Measurements from ENCODE around the gene COMMD1. TPM values are rescaled to one million over a fixed set of nuclear protein-coding genes. Genes with fewer than 3 reads are reported as not detected.
"Not testable (repeated sequence)": the region's sequence is repeated elsewhere in the genome, so short reads cannot be mapped to it uniquely, and the experiment has no call there.

Gene COMMD1
- total RNA-seq, 1 donor from 2014 or later: 43.0 TPM

GRCh38 chr2:61909116-61909515 lies 3.6 kb downstream of the COMMD1 start:
- no peaks in the 10 kb centered on the region for H3K9me3 ChIP-seq
- H3K4me3 ChIP-seq: no peak overlapping the region
- H3K27ac ChIP-seq: no peak overlapping the region
- H3K27me3 ChIP-seq: no peaks in the 10 kb centered on the region
- H3K36me3 ChIP-seq: no peaks in the 10 kb centered on the region
- no peak for TF ChIP-seq POLR2AphosphoS5 (IDR thresholded peaks at IDR 0.05; ENCODE audit: insufficient read depth in 1 of 2, low read depth in 1 of 2)
- no peak for TF ChIP-seq POLR2A (IDR thresholded peaks at IDR 0.05)
- TF ChIP-seq, protein P1, sequence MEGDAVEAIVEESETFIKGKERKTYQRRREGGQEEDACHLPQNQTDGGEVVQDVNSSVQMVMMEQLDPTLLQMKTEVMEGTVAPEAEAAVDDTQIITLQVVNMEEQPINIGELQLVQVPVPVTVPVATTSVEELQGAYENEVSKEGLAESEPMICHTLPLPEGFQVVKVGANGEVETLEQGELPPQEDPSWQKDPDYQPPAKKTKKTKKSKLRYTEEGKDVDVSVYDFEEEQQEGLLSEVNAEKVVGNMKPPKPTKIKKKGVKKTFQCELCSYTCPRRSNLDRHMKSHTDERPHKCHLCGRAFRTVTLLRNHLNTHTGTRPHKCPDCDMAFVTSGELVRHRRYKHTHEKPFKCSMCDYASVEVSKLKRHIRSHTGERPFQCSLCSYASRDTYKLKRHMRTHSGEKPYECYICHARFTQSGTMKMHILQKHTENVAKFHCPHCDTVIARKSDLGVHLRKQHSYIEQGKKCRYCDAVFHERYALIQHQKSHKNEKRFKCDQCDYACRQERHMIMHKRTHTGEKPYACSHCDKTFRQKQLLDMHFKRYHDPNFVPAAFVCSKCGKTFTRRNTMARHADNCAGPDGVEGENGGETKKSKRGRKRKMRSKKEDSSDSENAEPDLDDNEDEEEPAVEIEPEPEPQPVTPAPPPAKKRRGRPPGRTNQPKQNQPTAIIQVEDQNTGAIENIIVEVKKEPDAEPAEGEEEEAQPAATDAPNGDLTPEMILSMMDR (IDR thresholded peaks at IDR 0.05): no peak
- intact Hi-C loops (cut with DNase I): no loop called here
- no peak for DNase-seq (ENCODE audit: extremely low spot score in 2 of 2)
- peaks cover 19% of the 10 kb centered on the region for H3K4me1 ChIP-seq

DNA sequence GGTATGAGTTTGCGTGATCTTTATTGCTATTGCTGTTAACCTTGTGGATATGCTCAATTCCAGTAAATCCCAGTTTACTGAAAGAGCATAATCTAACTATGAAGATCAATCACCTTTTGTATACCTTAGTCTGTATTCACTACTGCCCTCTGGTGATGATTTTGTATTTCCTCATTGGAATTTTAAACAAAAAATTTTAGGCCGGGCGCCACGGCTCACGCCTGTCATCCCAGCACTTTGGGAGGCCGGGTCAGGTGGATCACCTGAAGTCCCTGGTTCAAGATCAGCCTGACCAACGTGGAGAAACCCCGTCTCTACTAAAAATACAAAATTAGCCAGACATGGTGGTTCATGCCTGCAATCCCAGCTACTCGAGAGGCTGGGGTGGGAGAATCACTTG lies 5.1 kb downstream of the COMMD1 start:
- no peak for DNase-seq (ENCODE audit: extremely low spot score in 2 of 2)
- peaks cover 14% of the 10 kb centered on the region for H3K4me1 ChIP-seq
- intact Hi-C loops (cut with DNase I): no loop called here
- H3K4me3 ChIP-seq: no peak overlapping the region
- TF ChIP-seq POLR2A (IDR thresholded peaks at IDR 0.05) (no peak), POLR2AphosphoS5 (IDR thresholded peaks at IDR 0.05; ENCODE audit: insufficient read depth in 1 of 2, low read depth in 1 of 2) (no peak)
- TF ChIP-seq, protein P1 (IDR thresholded peaks at IDR 0.05): no peak
- no peaks in the 10 kb centered on the region for H3K9me3 ChIP-seq
- H3K27me3 ChIP-seq: no peaks in the 10 kb centered on the region
- H3K36me3 ChIP-seq: no peaks in the 10 kb centered on the region
- no peak overlapping the region for H3K27ac ChIP-seq

DNA sequence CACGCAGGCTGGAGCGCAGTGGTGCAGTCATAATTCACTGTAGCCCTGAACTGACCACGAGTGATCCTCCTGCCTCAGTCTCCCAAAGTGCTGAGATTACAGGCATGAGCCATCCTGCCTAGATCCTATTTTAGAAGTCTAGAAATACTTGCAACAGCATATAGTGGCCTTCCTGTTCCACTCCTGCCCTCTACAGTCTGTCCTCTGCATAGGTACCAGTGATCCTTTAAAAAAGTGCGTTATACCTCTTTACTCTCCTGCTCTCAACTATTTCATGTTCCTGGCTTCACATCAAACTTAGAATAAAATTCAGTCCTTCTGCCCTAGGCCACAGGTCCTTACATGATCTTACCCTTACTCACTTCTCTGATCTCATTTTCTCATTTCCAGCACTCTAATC lies 6.0 kb downstream of the COMMD1 start:
- TF ChIP-seq, protein P1 (IDR thresholded peaks at IDR 0.05): no peak
- TF ChIP-seq POLR2A (IDR thresholded peaks at IDR 0.05): no peak
- no peak for TF ChIP-seq POLR2AphosphoS5 (IDR thresholded peaks at IDR 0.05; ENCODE audit: insufficient read depth in 1 of 2, low read depth in 1 of 2)
- H3K27me3 ChIP-seq: no peaks in the 10 kb centered on the region
- H3K4me1 ChIP-seq: peaks cover 9% of the 10 kb centered on the region
- no peak for DNase-seq (ENCODE audit: extremely low spot score in 2 of 2)
- H3K9me3 ChIP-seq: no peaks in the 10 kb centered on the region
- no peak overlapping the region for H3K4me3 ChIP-seq
- intact Hi-C loops (cut with DNase I): no loop called here
- no peak overlapping the region for H3K27ac ChIP-seq
- H3K36me3 ChIP-seq: no peaks in the 10 kb centered on the region

- not testable (repeated sequence) for H3K27ac ChIP-seq; DNase-seq (ENCODE audit: extremely low spot score in 2 of 2); H3K9me3 ChIP-seq; H3K4me3 ChIP-seq; H3K4me1 ChIP-seq; H3K36me3 ChIP-seq; H3K27me3 ChIP-seq
- intact Hi-C loops (cut with DNase I): loop anchor here (5.0 kb wide), 1 partner anchor 498 kb away; no protein-coding TSS in a partner anchor
Observed at GRCh38 chr2:61914794-61915193, 9.3 kb downstream of the COMMD1 start.

DNA sequence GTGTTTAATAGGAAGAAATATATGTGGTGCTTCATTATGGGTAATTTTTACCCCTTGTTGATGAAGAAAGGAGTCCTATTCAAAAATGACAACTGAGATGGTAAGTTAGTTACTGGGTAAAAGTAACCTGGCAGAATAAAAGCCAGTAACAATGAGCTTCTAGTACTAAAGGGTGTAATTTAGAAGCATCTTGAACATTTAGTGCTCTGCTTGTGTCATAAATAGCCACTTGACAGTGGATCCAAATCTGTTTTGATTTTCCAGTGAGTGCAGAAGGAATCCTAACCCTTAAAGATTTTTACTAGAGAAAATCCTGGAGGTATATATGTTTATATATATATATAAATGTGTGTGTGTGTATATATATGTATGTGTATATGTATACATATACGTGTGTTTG lies 15.1 kb downstream of the COMMD1 start:
- no peak overlapping the region for H3K27ac ChIP-seq
- no peaks in the 10 kb centered on the region for H3K9me3 ChIP-seq
- no peaks in the 10 kb centered on the region for H3K27me3 ChIP-seq
- no peak for DNase-seq (ENCODE audit: extremely low spot score in 2 of 2)
- intact Hi-C loops (cut with DNase I): loop anchor here (5.0 kb wide), 1 partner anchor 277 kb away; the partner anchor contains the start of gene B3GNT2
- no peaks in the 10 kb centered on the region for H3K36me3 ChIP-seq
- TF ChIP-seq POLR2A (IDR thresholded peaks at IDR 0.05): no peak
- TF ChIP-seq, protein P1 (IDR thresholded peaks at IDR 0.05): no peak
- H3K4me3 ChIP-seq: no peak overlapping the region
- H3K4me1 ChIP-seq: no peaks in the 10 kb centered on the region

- DNase-seq (ENCODE audit: extremely low spot score in 2 of 2): no peak
- Histone ChIP-seq H3K27ac (no peak overlapping the region), H3K4me1 (no peaks in the 10 kb centered on the region), H3K4me3 (no peak overlapping the region), H3K27me3 (no peaks in the 10 kb centered on the region), H3K9me3 (no peaks in the 10 kb centered on the region), H3K36me3 (no peaks in the 10 kb centered on the region)
- intact Hi-C loops (cut with DNase I): loop anchor here (5.0 kb wide), 1 partner anchor 275 kb away; the partner anchor contains the start of gene B3GNT2
- TF ChIP-seq POLR2A (IDR thresholded peaks at IDR 0.05) (no peak), POLR2AphosphoS5 (IDR thresholded peaks at IDR 0.05; ENCODE audit: insufficient read depth in 1 of 2, low read depth in 1 of 2) (no peak)
- TF ChIP-seq, protein P1 (IDR thresholded peaks at IDR 0.05): no peak
Observed at GRCh38 chr2:61922714-61923113, 17.2 kb downstream of the COMMD1 start.

All from vagina (tissue), 2 donors.